ENCODE data around the gene ARID5A. TPM values are rescaled to one million over a fixed set of nuclear protein-coding genes. Genes with fewer than 3 reads are reported as not detected.

ARID5A gene
- total RNA-seq, 2 experiments from 2014 or later, result 47.2 to 50.5 TPM

GRCh38 chr2:96591494-96591893, 54.9 kb downstream of the ARID5A start:
- Mint-ChIP-seq H3K9me3 (no peaks in the 10 kb centered on the region), H3K27ac (no peak overlapping the region), H3K36me3 (ENCODE audit: low read depth) (peaks cover 69% of the 10 kb centered on the region), H3K4me3 (no peak overlapping the region), H3K4me1 (peaks cover 45% of the 10 kb centered on the region), H3K27me3 (no peaks in the 10 kb centered on the region)
- DNase-seq, result no peak
- POLR2A ChIA-PET, result no interaction called here
- CTCF ChIA-PET, result interaction anchor here (1.0 kb wide), 1 partner anchor 10 kb away, joined by 3 read pairs; no protein-coding TSS in a partner anchor

- Mint-ChIP-seq H3K4me3 (no peak overlapping the region), H3K4me1 (peaks cover 51% of the 10 kb centered on the region), H3K27ac (peak overlapping the region; percentile 84), H3K9me3 (no peaks in the 10 kb centered on the region), H3K27me3 (no peaks in the 10 kb centered on the region), H3K36me3 (ENCODE audit: low read depth) (peaks cover 68% of the 10 kb centered on the region)
- ChIA-PET CTCF (interaction anchor here (0.6 to 1.6 kb wide), 9 partner anchors 7 to 327 kb away, joined by 3 to 6 read pairs (median 3); no protein-coding TSS in a partner anchor), POLR2A (interaction anchor here (0.5 kb wide), 1 partner anchor 199 kb away, joined by 3 read pairs; no protein-coding TSS in a partner anchor)
- DNase-seq, result no peak
Measured at GRCh38 chr2:96594282-96594681, 57.7 kb downstream of the ARID5A start.

- Mint-ChIP-seq H3K36me3 (ENCODE audit: low read depth) (peaks cover 64% of the 10 kb centered on the region), H3K27ac (peak overlapping the region; percentile 84), H3K4me3 (peak overlapping the region; percentile 4), H3K27me3 (no peaks in the 10 kb centered on the region), H3K4me1 (peaks cover 51% of the 10 kb centered on the region), H3K9me3 (no peaks in the 10 kb centered on the region)
- DNase-seq, result peak; percentile 59
- ChIA-PET CTCF (interaction anchor here (0.6 to 1.4 kb wide), 9 partner anchors 8 to 328 kb away, joined by 3 to 6 read pairs (median 3); no protein-coding TSS in a partner anchor), POLR2A (interaction anchor here (0.5 kb wide), 1 partner anchor 199 kb away, joined by 3 read pairs; no protein-coding TSS in a partner anchor)
Measured at GRCh38 chr2:96594691-96595152, 58.2 kb downstream of the ARID5A start.

GRCh38 chr2:96596596-96596995, 60.0 kb downstream of the ARID5A start:
- ChIA-PET CTCF (no interaction called here), POLR2A (interaction anchor here (0.5 kb wide), 1 partner anchor 76 kb away, joined by 7 read pairs; no protein-coding TSS in a partner anchor)
- DNase-seq, result no peak
- peaks cover 73% of the 10 kb centered on the region for H3K36me3 Mint-ChIP-seq (ENCODE audit: low read depth)
- no peaks in the 10 kb centered on the region for H3K27me3 Mint-ChIP-seq
- no peaks in the 10 kb centered on the region for H3K9me3 Mint-ChIP-seq
- no peak overlapping the region for H3K4me3 Mint-ChIP-seq
- peak overlapping the region; percentile 28 for H3K27ac Mint-ChIP-seq
- peaks cover 60% of the 10 kb centered on the region for H3K4me1 Mint-ChIP-seq

- peaks cover 44% of the 10 kb centered on the region for H3K4me1 Mint-ChIP-seq
- no peaks in the 10 kb centered on the region for H3K9me3 Mint-ChIP-seq
- ChIA-PET CTCF (no interaction called here), POLR2A (no interaction called here)
- H3K4me3 Mint-ChIP-seq, result no peak overlapping the region
- no peak overlapping the region for H3K27ac Mint-ChIP-seq
- DNase-seq, result no peak
- H3K27me3 Mint-ChIP-seq, result no peaks in the 10 kb centered on the region
- H3K36me3 Mint-ChIP-seq (ENCODE audit: low read depth), result peaks cover 62% of the 10 kb centered on the region
Measured at GRCh38 chr2:96599941-96600340, 63.4 kb downstream of the ARID5A start.

GRCh38 chr2:96601382-96602292, 65.1 kb downstream of the ARID5A start:
- ChIA-PET CTCF (interaction anchor here (0.6 to 2.5 kb wide), 8 partner anchors 8 to 328 kb away, joined by 3 to 10 read pairs (median 3); no protein-coding TSS in a partner anchor), POLR2A (no interaction called here)
- H3K36me3 Mint-ChIP-seq (ENCODE audit: low read depth), result peaks cover 61% of the 10 kb centered on the region

More at GRCh38 chr2:96601382-96602292, 65.1 kb downstream of the ARID5A start:
- H3K27me3 Mint-ChIP-seq, result no peaks in the 10 kb centered on the region
- no peak for DNase-seq
- no peak overlapping the region for H3K4me3 Mint-ChIP-seq
- H3K4me1 Mint-ChIP-seq, result peaks cover 34% of the 10 kb centered on the region
- peak overlapping the region; percentile 50 for H3K27ac Mint-ChIP-seq
- no peaks in the 10 kb centered on the region for H3K9me3 Mint-ChIP-seq

Other genes starting within 250 kb of the ARID5A start
- 100 to 1,000 TPM; 170 to 178 TPM for gene SNRNP200, start 231.2 kb upstream of the ARID5A start, total RNA-seq
- 10 to 100 TPM; 33.3 to 39.2 TPM for gene ITPRIPL1, start 211.4 kb upstream of the ARID5A start, total RNA-seq
- 10 to 100 TPM; 82.4 to 84.6 TPM for gene NCAPH, start 201.0 kb upstream of the ARID5A start, total RNA-seq
- gene NEURL3, start 31.4 kb upstream of the ARID5A start, total RNA-seq, result under 1 TPM; 0.22 to 0.27 TPM
- 10 to 100 TPM; 47.2 to 52.4 TPM for gene KANSL3, start 101.6 kb downstream of the ARID5A start, total RNA-seq
- not detected for gene FER1L5, start 106.0 kb downstream of the ARID5A start, total RNA-seq
- gene LMAN2L, start 203.3 kb downstream of the ARID5A start, total RNA-seq, result 1 to 10 TPM; 7.5 to 8.0 TPM
- 1 to 10 TPM; 8.2 to 8.3 TPM for gene CNNM4, start 224.2 kb downstream of the ARID5A start, total RNA-seq